Activated CD4-positive, alpha-beta T cell treated with anti-CD3 and anti-CD28 coated beads for 36 hours (primary cell): ENCODE measurements around the gene HMBS. TPM values are rescaled to one million over a fixed set of nuclear protein-coding genes. Genes with fewer than 3 reads are reported as not detected.
"Not testable (repeated sequence)": the region's sequence is repeated elsewhere in the genome, so short reads cannot be mapped to it uniquely, and the experiment has no call there.

Source experiments
- ATAC-seq: fragments of 200-7000 bp; cut with Tn5 transposase; one replicate; pipeline ENCODE4 v1.10.0; 2021; ENCODE audit warnings: mild to moderate bottlenecking, moderate library complexity
- CTCF ChIA-PET: fragments of 350-600 bp; sonication (Branson Sonifier 250); formaldehyde crosslinking; loops from one replicate; lab custom pipeline; 2021; ENCODE audit warnings: antibody characterized with exemption; lab: Charles Lee
- POLR2A ChIA-PET: fragments of 350-600 bp; sonication (Branson Sonifier 250); formaldehyde crosslinking; loops from one replicate; lab custom pipeline; 2021; ENCODE audit warnings: antibody characterized with exemption, inconsistent platforms; lab: Charles Lee
- DNase-seq: peaks from one replicate; pipeline ENCODE4 v3.0.0-alpha.2; 2020
- H3K27ac Mint-ChIP-seq: one replicate; pipeline ENCODE4 v1.8.0; 2021; ENCODE audit warnings: mixed read lengths
- H3K27me3 Mint-ChIP-seq: one replicate; pipeline ENCODE4 v1.8.0; 2021; ENCODE audit warnings: mixed read lengths
- H3K36me3 Mint-ChIP-seq: one replicate; pipeline ENCODE4 v1.8.0; 2021; ENCODE audit warnings: low read depth, mixed read lengths
- H3K4me1 Mint-ChIP-seq: one replicate; pipeline ENCODE4 v1.8.0; 2021; ENCODE audit warnings: mixed read lengths
- H3K4me3 Mint-ChIP-seq: one replicate; pipeline ENCODE4 v1.8.0; 2021; ENCODE audit warnings: mild to moderate bottlenecking, moderate library complexity, mixed read lengths
- H3K9me3 Mint-ChIP-seq: one replicate; pipeline ENCODE4 v1.8.0; 2021; ENCODE audit warnings: low read depth, mixed read lengths
- intact Hi-C, 2 experiments: fragments of 100-400 bp; cut with DNase I in 1 of 2; cut with micrococcal nuclease in 1 of 2; formaldehyde crosslinking; loops; one replicate each; pipeline versions ENCODE4 v1.14.2 to v1.15.1; 2022 to 2024; cut with DNase I, micrococcal nuclease
- total RNA-seq, 2 experiments: library from RNA; stranded (reverse); gene quantifications; one replicate each; pipeline ENCODE4 v1.2.3, GENCODE V29; 2021

HMBS gene
- total RNA-seq, 2 experiments from 2014 or later = 39.8 to 41.8 TPM

GRCh38 chr11:119100994-119101758 is 16.5 kb downstream of the HMBS start:
- Mint-ChIP-seq H3K9me3 (no peaks in the 10 kb centered on the region), H3K27me3 (no peaks in the 10 kb centered on the region), H3K4me1 (peaks cover 41% of the 10 kb centered on the region), H3K36me3 (peaks cover 34% of the 10 kb centered on the region), H3K4me3 (peak overlapping the region; percentile 95), H3K27ac (peak overlapping the region; percentile 100)
- DNase-seq (peak; percentile 54), ATAC-seq (peak; percentile 20)
- CTCF ChIA-PET = interaction anchor here (1.0 to 3.7 kb wide), 5 partner anchors 16 to 104 kb away, joined by 3 to 20 read pairs (median 9); partner anchors contain the start of genes CBL, HINFP, HMBS and VPS11
- POLR2A ChIA-PET = interaction anchor here (0.6 to 1.9 kb wide), 11 partner anchors 9 to 231 kb away, joined by 3 to 18 read pairs (median 4); partner anchors contain the start of genes CENATAC, HINFP, HMBS and RPS25
- intact Hi-C loops = loop anchor here (1.0 to 2.0 kb wide), 3 partner anchors 16 to 222 kb away; partner anchors contain the start of gene HMBS (in 1 of the 2)

GRCh38 chr11:119101759-119102423 is 17.2 kb downstream of the HMBS start, which contains the start of gene DPAGT1:
Gene DPAGT1 (minus strand): TSS chr11:119101853. CDS start chr11:119101655, 198 bp downstream.
- intact Hi-C loops = loop anchor here (1.0 to 2.0 kb wide), 10 partner anchors 17 to 221 kb away; partner anchors contain the start of genes RPS25 (in 2 of the 2), TRAPPC4 (in 2 of the 2), CBL (in 1 of the 2) and CENATAC (in 1 of the 2)
- POLR2A ChIA-PET = interaction anchor here (0.6 to 1.9 kb wide), 17 partner anchors 8 to 309 kb away, joined by 3 to 18 read pairs (median 4); partner anchors contain the start of genes CENATAC, HINFP, HMBS and RPS25
- DNase-seq (peak; percentile 93), ATAC-seq (peak; percentile 86)
- Mint-ChIP-seq H3K4me1 (peaks cover 42% of the 10 kb centered on the region), H3K36me3 (peaks cover 29% of the 10 kb centered on the region), H3K27me3 (no peaks in the 10 kb centered on the region), H3K4me3 (peak within 1 kb of the TSS; percentile 95), H3K9me3 (no peaks in the 10 kb centered on the region), H3K27ac (peak within 1 kb of the TSS; percentile 100)
- CTCF ChIA-PET = interaction anchor here (0.5 to 3.7 kb wide), 13 partner anchors 9 to 255 kb away, joined by 3 to 20 read pairs (median 4); partner anchors contain the start of genes CBL, HINFP, HMBS and TRAPPC4

- intact Hi-C loops = loop anchor here in 1 of 2 experiments (2.0 kb wide), 1 partner anchor 84 kb away; the partner anchor contains the start of genes RPS25 and TRAPPC4
- DNase-seq, H3K9me3 Mint-ChIP-seq, ATAC-seq, H3K27me3 Mint-ChIP-seq: not testable (repeated sequence)
- H3K4me3 Mint-ChIP-seq = peak overlapping the region; percentile 95
- peaks cover 16% of the 10 kb centered on the region for H3K36me3 Mint-ChIP-seq
- H3K27ac Mint-ChIP-seq = peak overlapping the region; percentile 100
- POLR2A ChIA-PET = interaction anchor here (1.2 to 1.6 kb wide), 5 partner anchors 10 to 66 kb away, joined by 3 to 18 read pairs (median 7); partner anchors contain the start of gene HMBS
- H3K4me1 Mint-ChIP-seq = peaks cover 43% of the 10 kb centered on the region
- CTCF ChIA-PET = interaction anchor here (1.2 to 3.7 kb wide), 5 partner anchors 18 to 93 kb away, joined by 3 to 20 read pairs (median 9); partner anchors contain the start of genes HINFP, HMBS and VPS11
Observed at GRCh38 chr11:119103161-119103664, 18.5 kb downstream of the HMBS start.

GRCh38 chr11:119103793-119104192 is 19.1 kb downstream of the HMBS start:
- POLR2A ChIA-PET = interaction anchor here (0.7 kb wide), 1 partner anchor 46 kb away, joined by 3 read pairs; no protein-coding TSS in a partner anchor
- DNase-seq = no peak
- CTCF ChIA-PET = no interaction called here
- peak overlapping the region; percentile 15 for H3K4me3 Mint-ChIP-seq
- H3K9me3 Mint-ChIP-seq = no peaks in the 10 kb centered on the region
- peak overlapping the region; percentile 65 for H3K27ac Mint-ChIP-seq
- peaks cover 45% of the 10 kb centered on the region for H3K4me1 Mint-ChIP-seq
- ATAC-seq = no peak
- peaks cover 13% of the 10 kb centered on the region for H3K36me3 Mint-ChIP-seq
- no peaks in the 10 kb centered on the region for H3K27me3 Mint-ChIP-seq
- intact Hi-C loops = loop anchor here in 1 of 2 experiments (2.0 kb wide), 1 partner anchor 85 kb away; the partner anchor contains the start of genes RPS25 and TRAPPC4

GRCh38 chr11:119106564-119107537 is 22.2 kb downstream of the HMBS start, which contains the start of gene C2CD2L:
Gene C2CD2L (plus strand): TSS chr11:119107344. CDS start chr11:119107742, 398 bp downstream.
- ATAC-seq = peak; percentile 87
- Mint-ChIP-seq H3K9me3 (no peaks in the 10 kb centered on the region), H3K27me3 (no peaks in the 10 kb centered on the region), H3K27ac (peak within 1 kb of the TSS; percentile 94), H3K4me3 (peak within 1 kb of the TSS; percentile 89), H3K36me3 (peaks cover 15% of the 10 kb centered on the region), H3K4me1 (peaks cover 46% of the 10 kb centered on the region)
- ChIA-PET POLR2A (interaction anchor here (0.5 to 1.8 kb wide), 9 partner anchors 12 to 403 kb away, joined by 3 to 26 read pairs (median 5); partner anchors contain the start of genes HINFP, NLRX1, RPS25 and TRAPPC4), CTCF (interaction anchor here (0.6 to 1.7 kb wide), 18 partner anchors 9 to 1932 kb away, joined by 3 to 9 read pairs (median 4); partner anchors contain the start of genes HINFP and VPS11)
- intact Hi-C loops = loop anchor here (1.0 to 5.0 kb wide), 9 partner anchors 12 to 315 kb away; partner anchors contain the start of genes HINFP (in 2 of the 2), CBL (in 1 of the 2), DDX6 (in 1 of the 2) and HMBS (in 1 of the 2)
- DNase-seq = peak; percentile 95

GRCh38 chr11:119107538-119108145 is 23.0 kb downstream of the HMBS start:
- peaks cover 42% of the 10 kb centered on the region for H3K4me1 Mint-ChIP-seq
- intact Hi-C loops = loop anchor here (1.0 to 5.0 kb wide), 9 partner anchors 12 to 315 kb away; partner anchors contain the start of genes HINFP (in 2 of the 2), CBL (in 1 of the 2), DDX6 (in 1 of the 2) and HMBS (in 1 of the 2)
- no peaks in the 10 kb centered on the region for H3K9me3 Mint-ChIP-seq
- ChIA-PET CTCF (interaction anchor here (0.8 to 1.7 kb wide), 7 partner anchors 12 to 231 kb away, joined by 3 to 9 read pairs (median 6); partner anchors contain the start of genes HINFP and VPS11), POLR2A (interaction anchor here (0.5 to 2.1 kb wide), 6 partner anchors 13 to 40 kb away, joined by 4 to 26 read pairs (median 8); partner anchors contain the start of genes HINFP and VPS11)
- H3K27me3 Mint-ChIP-seq = no peaks in the 10 kb centered on the region
- peak; percentile 9 for ATAC-seq
- peak overlapping the region; percentile 89 for H3K27ac Mint-ChIP-seq
- peaks cover 16% of the 10 kb centered on the region for H3K36me3 Mint-ChIP-seq
- H3K4me3 Mint-ChIP-seq = peak overlapping the region; percentile 89
- DNase-seq = peak; percentile 36

GRCh38 chr11:119108146-119108856 is 23.6 kb downstream of the HMBS start:
- Mint-ChIP-seq H3K4me3 (peak overlapping the region; percentile 89), H3K36me3 (peaks cover 18% of the 10 kb centered on the region), H3K9me3 (no peaks in the 10 kb centered on the region), H3K27me3 (no peaks in the 10 kb centered on the region), H3K27ac (peak overlapping the region; percentile 89), H3K4me1 (peaks cover 39% of the 10 kb centered on the region)
- ChIA-PET POLR2A (interaction anchor here (1.8 to 2.1 kb wide), 2 partner anchors 13 to 14 kb away, joined by 6 to 10 read pairs; partner anchors contain the start of gene HINFP), CTCF (interaction anchor here (0.7 to 2.6 kb wide), 4 partner anchors 9 to 568 kb away, joined by 3 to 11 read pairs (median 4); a partner anchor contains a TSS)
- intact Hi-C loops = loop anchor here (5.0 kb wide), 2 partner anchors 89 to 316 kb away; partner anchors contain the start of gene DDX6 (in 1 of the 2)
- peak; percentile 59 for DNase-seq
- peak; percentile 40 for ATAC-seq

- Mint-ChIP-seq H3K4me3 (peak overlapping the region; percentile 89), H3K4me1 (peaks cover 40% of the 10 kb centered on the region), H3K27me3 (no peaks in the 10 kb centered on the region), H3K27ac (peak overlapping the region; percentile 89), H3K36me3 (peaks cover 22% of the 10 kb centered on the region), H3K9me3 (no peaks in the 10 kb centered on the region)
- intact Hi-C loops = loop anchor here (5.0 kb wide), 2 partner anchors 88 to 317 kb away; partner anchors contain the start of gene DDX6 (in 1 of the 2)
- CTCF ChIA-PET = interaction anchor here (0.7 to 2.6 kb wide), 4 partner anchors 9 to 568 kb away, joined by 3 to 11 read pairs (median 4); a partner anchor contains a TSS
- DNase-seq = no peak
- no peak for ATAC-seq
- POLR2A ChIA-PET = interaction anchor here (2.1 kb wide), 1 partner anchor 14 kb away, joined by 6 read pairs; a partner anchor contains a TSS
Observed at GRCh38 chr11:119108857-119109221, 24.2 kb downstream of the HMBS start.
